Daoy (cell line): ENCODE measurements around the gene GPC6. TPM values are rescaled to one million over a fixed set of nuclear protein-coding genes. Genes with fewer than 3 reads are reported as not detected.
"Not testable (repeated sequence)": the region's sequence is repeated elsewhere in the genome, so short reads cannot be mapped to it uniquely, and the experiment has no call there.

Source experiments
- DNase-seq: peaks from one replicate; pipeline ENCODE4 v3.0.0-alpha.2; 2015; ENCODE audit warnings: low read depth
- total RNA-seq: library from RNA; depleted of rRNA; stranded (reverse); fragments of >200 nt; shearing (Covaris generic); gene quantifications from 2 replicates; pipeline ENCODE4 v1.2.3, GENCODE V29; 2014

GPC6 gene
- total RNA-seq, 1 experiment from 2014 or later: 1.1 TPM

DNA sequence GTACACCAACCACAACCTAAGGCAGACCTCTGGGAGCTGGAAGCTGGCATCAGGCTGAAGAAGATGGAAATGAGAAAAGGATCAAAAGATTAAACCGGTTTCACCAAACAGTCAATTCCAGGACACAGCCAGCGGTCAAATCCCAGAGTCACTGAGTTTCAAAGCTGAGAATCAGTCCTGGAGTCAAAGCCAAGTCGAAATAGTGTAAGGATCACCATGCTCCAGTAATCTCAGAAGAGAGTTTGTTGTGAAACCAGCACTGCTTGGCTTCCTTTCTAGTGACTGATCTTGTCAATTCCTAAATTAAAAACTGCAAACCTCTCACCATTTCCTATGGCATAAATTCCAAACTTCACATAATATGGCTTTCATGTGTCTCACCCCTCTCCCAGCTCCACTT, 198.8 kb downstream of the GPC6 start:
- no peak for DNase-seq

DNA sequence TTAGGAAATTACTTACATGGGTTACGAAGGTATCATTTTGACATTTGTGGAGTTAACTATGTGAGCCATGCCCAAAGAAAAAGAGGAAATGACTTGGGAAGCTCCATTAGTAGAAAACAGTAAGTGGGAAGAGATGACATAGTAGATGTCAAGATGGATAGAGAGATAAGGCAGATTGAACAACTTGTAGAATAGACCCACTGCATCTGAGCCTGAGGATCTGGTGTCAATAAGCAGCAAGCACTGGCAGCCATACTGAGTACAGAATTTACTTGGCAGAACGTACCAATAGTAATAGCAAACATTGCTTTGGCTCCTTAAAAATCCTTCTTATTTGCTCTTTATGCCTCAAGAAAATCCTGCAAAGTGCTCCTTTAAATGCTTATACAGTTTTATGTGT, 203.8 kb downstream of the GPC6 start:
- no peak for DNase-seq

DNA sequence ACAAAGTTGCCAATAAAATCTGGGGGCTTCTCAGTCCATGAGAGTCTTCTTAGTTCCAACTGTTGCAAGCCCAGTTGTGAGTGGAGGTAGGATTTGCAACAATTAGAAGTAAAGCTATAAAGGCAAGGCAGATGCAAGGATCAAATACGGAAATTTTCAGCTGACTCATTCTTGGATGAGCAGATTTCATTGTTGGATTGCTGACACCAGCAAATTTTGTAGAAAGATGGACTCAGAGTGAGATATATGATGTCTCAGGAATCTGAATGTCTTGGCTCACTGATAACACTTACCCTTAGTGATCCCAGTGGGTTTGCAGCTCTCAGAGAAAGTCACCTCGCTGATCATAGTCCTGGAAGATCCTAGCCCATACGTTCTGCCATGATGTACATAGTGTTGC, 209.0 kb downstream of the GPC6 start:
- DNase-seq: no peak

DNA sequence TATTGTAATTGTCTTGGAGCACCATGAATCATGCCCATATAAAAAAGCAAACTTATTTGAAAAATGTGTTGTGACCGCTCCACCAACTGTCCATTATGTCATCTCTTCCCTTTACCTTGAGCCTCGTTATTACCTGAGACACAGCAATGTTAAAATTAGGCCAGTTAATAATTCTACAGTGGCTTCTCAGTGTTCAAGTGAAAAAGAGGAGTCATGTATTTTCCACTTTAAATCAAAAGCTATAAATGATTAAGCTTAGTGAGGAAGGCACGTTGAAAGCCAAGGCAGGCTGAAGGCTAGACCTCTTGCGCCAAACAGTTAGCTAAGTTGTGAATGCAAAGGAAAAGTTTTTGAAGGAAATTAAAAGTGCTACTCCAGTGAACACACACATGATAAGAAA, 210.5 kb downstream of the GPC6 start:
- DNase-seq: no peak

DNA sequence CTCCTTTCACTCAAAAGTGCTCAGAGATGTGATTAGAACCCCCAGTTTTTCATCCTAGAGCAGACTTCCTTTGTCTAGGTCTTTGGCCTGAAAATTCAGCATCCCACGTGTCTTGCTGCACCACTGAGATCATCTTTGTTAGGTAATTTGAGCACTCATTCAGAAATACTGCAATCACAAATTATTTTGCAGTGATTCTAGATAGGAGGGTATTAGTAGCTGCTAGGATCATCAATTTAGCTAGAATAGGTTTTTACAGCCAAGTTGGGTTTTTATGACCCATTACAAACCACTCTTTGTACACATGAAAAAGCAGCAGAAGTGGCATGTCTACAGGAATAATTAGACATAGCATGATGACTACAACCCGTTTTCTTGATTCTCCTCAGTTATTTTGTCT, 219.6 kb downstream of the GPC6 start:
- no peak for DNase-seq

DNA sequence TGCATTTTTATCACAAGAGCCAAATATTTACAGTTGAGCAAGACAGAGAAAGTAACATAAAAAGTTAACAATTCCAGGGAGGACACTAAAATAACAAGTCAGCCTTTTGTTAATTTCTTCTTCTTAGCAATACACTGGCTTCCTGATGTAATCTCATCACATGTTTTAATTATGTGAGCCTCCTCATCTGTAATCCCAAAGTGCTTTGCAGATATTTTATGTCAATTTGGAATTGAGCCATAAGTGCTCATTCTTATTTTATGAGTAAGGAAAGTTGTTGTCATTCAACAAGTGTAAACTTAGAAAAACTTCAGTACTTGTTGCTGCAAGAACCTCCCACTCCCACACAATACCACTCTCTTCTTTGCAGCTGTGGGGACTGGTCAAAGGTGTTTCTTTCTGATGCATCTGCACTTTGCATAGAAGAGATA, 223.6 kb downstream of the GPC6 start:
- no peak for DNase-seq

DNA sequence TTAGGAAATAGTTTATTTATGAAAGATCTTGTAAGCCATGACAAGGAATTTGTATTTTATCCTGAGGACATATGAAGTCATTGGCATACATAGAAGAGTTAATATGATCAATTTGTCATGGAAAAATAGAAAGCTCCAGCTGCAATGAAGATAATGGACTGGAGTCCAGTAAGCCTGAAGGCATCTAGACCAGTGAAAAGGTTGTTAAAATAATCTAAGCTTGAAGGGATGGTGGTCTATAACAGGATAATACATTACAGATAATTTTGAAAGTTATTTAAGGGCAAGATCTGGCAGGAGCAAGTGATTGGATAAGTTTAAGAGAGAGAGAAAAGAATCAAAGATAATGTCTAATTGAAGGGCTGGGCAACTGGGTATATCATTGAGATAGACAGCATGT, 224.2 kb downstream of the GPC6 start:
- no peak for DNase-seq

DNA sequence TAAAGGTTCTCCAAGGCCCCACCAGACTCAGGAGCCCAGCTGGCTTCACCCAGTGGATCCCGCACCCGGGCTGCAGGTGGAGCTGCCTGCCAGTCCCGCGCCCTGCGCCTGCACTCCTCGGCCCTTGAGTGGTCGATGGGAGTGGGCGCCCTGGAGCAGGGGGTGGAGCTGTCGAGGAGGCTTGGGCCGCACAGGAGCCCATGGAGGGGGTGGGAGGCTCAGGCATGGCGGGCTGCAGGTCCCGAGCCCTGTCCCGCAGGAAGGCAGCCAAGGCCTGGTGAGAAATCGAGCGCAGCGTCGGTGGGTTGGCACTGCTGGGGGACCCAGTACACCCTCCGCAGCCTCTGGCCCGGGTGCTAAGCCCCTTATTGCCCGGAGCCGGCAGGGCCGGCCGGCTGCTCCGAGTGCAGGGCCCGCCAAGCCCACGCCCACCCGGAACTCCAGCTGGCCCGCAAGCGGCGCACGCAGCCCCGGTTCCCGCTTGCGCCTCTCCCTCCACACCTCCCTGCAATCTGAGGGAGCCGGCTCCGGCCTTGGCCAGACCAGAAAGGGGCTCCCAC, 228.1 kb downstream of the GPC6 start:
- DNase-seq: not testable (repeated sequence)

DNA sequence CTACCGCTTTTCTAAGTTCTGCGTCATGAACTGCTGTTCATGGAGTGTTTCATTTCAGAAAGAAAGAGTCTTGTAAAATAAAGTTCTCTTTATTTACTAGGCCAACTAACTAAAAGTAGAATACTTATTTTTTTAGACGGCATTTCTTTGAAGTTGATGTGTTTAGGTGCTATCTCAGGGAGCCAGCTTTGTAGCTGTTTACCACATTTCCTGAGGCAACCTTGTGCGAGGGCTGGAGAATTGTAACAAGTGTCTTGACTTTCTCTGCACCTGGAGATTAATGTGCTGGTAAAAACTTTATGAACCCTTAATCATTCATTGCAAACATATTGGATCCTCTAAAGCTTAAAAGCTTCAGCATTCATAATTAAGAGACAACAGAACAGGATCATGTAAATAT, 229.3 kb downstream of the GPC6 start:
- no peak for DNase-seq

DNA sequence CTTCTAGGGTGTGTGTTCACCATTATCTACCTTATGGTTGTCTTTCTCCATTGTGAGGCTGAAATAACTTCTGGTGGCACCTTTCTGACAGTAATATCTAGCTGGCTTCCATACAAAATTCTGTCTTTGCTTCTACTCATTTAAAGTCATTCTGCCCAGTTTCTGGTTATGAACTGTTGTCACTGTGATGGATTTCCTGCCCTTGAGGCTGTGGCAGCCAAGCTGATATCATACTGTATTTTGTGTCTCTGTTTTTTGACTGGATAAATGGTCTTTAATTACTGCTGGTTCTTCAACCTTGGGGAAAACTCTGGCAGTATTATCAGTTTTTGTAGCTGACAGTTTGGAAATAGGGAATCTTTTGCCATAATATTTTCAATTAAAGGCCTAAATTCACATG, 233.4 kb downstream of the GPC6 start:
- no peak for DNase-seq

DNA sequence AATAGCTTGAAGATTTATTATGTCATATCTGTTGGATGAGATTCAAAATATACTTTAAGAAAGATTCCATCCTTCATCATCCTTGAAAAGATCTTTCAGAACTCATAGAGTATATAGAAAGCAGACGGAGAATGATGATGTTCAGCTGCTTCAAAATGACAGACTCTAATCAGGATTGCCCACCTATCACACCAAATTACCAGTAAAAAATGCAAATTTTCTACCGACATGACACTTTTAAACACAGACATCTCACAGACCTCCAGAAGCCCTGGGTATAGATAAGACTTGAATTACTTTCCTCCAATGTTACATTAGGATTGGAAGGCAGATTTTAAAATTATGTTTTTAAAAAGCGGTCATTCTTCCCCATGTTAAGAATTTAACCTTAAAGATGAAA, 235.5 kb downstream of the GPC6 start:
- no peak for DNase-seq

DNA sequence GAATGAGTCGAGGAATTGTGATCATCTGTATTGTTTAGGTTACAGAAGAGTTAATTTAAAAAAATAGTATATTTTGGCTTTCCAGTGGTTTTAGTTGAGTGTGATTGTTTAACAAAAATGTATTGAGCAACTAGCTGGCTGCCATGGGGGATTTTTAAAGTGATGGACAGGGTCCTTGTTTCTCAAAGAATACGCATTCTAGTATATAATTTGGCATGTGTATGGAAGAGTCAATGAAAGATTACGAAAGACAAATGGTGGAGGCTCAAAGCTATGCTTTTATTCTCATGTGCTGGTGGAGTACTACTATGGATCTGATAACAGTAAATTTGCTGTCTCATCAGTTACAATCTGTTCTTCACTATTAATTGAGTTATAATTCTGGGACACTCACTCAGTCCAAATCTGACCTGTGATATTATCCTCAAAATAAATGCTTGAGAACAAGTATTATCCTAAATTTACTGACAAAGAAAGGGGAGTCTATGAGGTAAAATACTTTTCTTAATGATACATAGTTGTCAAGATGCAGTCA, 240.0 kb downstream of the GPC6 start:
- DNase-seq: no peak

DNA sequence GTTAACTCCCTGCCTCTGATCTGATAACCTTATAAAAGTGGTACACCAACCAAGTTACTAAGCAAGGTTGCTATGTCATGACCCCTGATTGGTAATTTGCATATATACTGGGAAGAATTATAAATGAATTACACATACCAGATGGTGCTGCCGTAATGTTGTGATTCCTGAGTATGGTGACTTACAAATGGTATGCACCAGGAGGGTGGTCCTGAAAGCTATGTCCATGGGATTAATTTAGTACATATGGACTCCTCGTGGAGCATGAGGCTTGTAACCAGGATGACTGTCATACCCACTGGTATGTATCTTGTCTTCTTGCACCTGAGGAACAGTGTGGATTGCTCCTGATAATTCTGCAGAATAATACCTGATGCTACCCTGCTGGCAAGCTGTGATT, 240.6 kb downstream of the GPC6 start:
- no peak for DNase-seq

DNA sequence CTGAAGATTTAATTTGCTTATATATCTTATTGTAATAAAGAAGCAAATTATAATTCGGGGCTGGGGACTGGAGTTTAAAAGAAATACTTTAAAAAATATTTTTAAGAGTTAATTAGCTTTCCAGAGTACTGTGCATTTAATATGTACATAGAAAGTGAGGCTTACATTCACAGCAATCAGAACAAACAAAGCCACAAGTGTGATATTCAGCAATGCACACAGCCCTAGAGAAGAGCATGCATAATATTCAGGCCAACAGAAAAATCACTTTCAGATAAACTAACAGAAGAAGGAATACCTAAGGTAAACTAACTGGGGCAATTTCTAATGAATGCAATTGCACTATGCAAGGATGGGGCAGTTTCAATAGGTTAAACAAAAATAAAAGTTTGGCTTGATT, 241.8 kb downstream of the GPC6 start:
- no peak for DNase-seq

DNA sequence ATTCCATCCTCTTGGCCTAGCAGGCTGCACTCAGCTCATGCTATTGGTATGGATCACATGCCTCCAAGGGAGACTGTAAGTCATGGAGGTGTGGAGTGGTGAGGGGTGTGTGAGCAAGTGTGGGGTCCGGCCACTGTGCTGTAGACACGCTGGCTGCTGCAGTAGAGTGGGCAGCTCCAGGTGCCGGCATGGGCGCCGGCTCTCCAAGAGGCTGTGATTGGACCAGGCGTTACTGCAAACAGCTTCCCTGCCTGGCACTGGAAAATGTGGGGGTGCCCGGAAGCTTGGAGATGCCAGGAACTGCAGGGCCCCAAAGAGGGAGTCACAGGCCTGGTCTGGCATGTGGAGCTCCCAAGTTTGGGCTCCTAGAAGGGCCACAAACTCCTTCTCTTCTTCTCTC, 245.7 kb downstream of the GPC6 start:
- DNase-seq: no peak

DNA sequence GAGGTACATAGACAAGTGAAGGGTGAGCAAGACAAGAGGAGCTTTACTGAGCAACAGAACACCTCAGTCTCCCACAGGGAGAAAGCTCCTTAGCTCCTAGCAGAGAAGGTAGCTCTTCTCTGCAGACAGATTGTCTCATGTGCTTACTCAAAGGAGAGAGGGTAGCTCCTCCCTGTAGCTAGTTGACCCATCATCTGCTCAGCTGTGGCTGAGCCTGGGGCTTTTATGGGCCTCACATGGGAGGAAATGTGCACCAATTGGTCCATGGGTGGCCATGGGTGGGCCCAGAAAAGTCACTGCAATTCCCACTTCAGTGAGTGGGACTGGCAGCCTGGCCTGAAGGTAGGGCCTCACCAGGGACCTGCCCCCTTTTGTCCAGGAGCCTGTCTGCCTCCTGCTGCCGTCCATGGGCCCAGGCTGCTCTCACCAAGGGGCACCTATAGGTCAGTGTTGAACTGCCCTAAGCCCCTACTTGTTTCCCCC, 246.2 kb downstream of the GPC6 start:
- DNase-seq: no peak

DNA sequence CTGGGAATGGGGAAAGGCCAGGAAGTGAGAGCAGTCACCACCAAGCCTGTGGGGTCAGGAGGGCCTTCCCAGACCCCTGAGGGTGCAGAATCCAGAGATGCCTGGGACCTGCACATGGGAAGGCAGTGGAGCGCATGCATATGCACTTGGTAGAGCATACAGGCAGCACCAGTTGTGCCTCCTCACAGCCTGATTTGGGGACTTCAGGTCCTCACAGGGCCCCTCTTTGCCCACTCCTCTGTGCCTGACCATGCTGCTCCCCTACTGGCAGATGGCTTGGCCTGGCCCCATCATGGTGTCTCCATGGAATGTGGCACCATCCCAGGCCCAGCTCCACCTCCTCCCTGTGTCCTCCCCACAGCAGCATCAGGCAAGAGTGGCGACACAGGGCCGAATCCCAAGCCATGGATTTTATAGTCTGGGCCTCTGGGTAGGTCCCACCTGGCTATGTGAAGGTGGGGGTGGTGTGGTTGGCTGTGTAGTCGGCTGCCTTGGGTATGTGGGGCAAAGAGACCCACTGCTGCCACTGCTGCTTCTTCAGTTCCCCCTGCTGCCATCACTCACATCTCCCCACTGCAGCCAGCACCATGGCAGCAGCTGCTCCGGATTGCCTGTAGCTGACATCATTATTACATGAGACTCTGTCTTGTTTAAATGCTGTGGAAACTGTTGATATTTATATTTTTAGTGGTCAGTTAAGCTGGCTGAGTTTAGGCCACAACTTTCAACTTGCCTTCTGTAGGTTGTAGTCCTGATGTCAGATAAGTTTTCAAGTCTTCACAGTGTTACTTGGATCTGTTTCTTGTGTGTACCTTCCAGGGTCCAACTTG, 247.0 kb downstream of the GPC6 start:
- DNase-seq: no peak

DNA sequence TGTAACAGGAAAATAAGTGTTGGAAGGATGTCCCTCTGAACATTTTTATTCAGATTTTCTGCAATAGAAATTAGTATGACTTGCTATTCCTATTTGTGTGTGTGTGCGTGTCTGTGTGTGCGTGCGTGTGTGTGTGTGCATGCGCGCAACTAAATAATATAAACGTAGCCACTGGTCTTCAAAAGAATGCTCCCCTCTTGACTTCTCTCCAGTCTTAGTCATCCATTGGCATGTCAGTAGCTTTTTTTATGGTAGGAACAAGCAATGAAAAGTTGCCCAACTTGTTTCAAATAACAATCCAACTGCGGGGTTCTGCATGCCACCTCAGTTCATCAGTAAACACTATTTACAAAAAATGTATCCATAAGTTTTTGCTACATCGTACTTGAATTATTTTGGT, 249.6 kb downstream of the GPC6 start:
- no peak for DNase-seq

DNA sequence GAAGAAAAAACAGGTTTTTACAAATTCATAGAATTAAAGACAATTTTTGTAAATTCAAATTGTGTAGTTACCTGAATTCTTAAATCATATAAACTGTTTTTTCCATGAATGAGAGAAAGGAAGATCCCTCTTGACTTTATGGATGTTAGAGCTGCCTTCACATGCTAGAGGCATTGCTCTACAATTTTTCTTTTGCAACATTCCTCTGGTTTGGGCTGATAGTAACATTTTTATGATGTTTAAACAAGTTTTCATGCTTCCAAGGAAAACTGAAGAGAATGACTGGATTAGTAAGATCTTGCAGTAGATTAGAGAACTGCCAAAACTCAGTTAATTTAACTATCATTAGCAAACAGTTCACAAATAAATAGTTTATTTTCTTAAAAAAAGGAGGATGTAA, 250.6 kb downstream of the GPC6 start:
- DNase-seq: no peak

DNA sequence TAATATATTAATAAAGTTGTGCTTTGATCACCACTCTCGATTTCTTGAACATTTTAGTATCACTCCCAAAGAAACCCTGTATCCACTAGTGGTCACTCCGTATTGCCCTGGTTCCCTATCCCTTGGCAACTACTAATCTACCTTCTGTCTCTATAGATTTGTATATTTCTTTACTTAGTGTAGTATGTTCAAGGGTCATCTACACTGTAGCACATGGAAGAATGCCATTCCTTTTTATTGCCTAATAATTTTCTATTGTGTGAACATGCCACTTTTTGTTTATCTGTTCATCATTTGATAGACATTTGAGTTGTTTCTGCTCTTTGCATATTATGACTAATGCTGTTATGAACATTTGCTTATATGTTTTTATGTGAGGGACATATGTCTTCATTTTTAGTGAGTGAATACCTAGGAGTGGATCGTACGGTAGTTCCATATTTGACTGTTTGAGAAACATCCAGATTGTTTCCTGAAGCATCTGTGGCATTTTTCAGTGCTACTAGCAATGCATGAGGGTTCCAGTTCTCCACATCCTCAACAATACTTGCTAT, 254.0 kb downstream of the GPC6 start:
- DNase-seq: no peak

DNA sequence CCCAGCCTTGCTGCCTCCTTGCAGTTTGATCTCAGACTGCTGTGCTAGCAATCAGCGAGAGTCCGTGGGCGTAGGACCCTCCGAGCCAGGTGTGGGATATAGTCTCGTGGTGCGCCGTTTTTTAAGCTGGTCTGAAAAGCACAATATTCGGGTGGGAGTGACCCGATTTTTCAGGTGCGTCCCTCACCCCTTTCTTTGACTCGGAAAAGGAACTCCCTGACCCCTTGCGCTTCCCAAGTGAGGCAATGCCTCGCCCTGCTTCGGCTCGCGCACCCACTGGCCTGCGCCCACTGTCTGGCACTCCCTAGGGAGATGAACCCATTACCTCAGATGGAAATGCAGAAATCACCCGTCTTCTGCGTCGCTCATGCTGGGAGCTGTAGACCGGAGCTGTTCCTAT, 269.5 kb downstream of the GPC6 start:
- DNase-seq: not testable (repeated sequence)

DNA sequence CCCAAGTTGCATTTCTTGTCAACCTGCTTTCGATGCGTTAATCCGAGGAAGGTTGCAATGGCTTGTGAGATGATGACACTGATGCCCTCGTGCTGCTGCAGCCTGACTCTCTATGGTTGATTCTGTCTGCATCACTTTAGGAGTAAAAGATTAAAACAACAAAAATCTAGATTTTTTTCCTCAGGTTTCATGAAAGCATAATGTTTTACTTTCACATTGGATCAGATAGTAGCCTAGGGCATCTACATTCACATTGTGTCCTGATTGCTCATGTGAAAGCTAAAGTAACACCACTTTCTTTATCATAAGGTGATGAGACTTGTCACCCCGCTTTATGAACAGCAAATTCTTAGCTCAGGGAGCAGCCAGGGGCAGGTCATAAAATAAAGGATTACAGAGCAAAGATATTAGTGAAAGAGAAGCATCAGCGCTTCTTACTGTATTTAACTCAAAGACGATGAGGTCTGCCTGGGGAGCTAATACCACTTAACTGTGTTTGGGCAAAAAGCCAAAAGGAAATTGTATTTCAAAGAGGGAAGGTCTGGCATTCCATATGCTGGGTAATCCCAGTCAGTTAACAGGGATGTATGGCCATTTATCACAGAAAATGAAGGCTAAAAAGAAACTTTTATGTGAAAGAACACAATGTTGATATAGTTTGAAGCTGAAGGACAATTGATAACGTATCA, 270.5 kb downstream of the GPC6 start:
- DNase-seq: no peak
